ENCODE measurements around the gene IGSF9.

Gene IGSF9

DNA sequence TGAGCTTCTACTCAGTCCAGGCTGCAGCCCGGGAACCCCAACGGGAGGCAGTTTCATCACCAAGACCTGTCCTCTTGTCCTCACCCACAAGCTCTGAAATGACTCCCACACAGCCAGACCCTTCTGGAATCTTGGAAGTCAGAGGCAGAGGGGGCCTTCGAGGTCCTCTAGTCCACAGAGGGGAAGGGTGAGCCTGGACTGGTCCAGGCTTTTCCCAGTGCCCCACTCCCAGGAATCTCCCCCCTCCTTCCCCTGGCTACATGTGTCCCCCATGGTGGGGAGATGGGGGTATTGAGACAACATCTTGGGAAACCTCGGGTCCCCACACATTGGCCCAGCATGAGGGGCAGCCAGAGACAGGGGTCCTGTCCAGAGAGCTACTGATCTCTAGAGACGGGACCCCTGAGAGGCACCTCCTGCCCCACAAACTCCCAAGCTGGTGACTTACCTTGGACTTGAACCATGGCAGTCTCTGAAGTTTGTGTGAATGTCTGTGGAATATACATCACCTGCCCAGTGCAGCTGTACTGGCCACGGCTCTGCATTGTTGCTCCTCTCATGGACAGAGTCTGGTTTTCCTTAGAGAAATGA, 28.0 kb upstream of the IGSF9 start:
- DNase-seq (ENCODE audit: low read depth in 2 of 3, low spot score in 2 of 3), result no peak

DNA sequence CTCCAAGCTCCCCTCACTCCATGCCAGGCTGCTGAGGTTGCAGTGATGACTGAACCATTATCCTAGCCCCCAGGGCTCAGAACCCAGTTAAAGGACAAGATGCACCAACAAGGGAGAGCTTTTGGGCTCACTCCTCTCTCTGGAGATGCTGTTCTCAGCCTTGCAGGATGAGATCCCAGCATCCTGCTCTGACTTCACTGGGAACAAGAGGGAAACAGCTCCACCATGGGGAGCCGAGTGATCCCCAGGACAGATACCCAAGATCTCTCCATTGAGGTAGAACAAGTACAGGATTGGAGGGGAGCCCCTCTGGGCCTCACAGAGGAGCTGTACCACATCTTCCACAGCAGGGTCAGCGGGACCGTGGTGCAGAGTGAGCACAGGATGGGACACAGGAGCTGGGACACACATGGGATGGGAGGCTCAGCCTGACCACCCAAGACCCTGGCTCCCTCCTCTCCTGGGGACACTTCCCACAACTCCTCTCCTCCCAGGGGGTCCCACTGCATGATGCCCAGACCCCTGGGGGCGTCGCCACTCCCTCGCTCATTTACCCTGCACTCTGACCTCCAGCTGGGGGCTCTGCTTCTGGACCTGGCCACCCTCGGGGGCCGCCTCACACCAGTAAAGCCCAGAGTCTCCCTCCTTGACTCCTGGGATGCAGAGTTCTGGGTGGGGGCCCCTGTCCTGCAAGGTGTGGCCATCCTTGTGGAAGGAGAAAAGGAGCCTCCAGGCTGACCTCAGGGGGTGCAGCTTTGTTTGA, 27.2 kb upstream of the IGSF9 start:
- DNase-seq (ENCODE audit: low read depth in 2 of 3, low spot score in 2 of 3), result no peak

DNA sequence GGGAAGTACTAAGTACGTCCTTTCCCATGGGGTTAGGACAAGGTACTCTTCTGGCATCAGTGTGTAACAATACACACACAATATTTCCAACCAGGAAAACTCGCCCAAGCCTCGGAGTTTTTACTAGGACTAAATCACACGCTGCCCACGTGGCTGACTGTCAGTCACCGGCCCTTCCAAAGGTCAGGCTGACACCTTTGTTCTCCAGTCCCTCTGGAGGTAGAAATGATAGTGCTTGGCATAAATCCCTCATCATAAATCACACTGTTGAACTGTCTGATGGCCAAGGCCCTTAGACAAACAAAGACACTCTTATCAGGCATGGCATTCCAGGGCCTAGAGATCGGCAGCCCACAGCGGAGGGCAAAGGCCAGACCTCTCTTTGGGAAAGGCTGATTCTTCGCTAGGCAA, 25.5 kb upstream of the IGSF9 start:
- no peak for DNase-seq (ENCODE audit: low read depth in 2 of 3, low spot score in 2 of 3)

DNA sequence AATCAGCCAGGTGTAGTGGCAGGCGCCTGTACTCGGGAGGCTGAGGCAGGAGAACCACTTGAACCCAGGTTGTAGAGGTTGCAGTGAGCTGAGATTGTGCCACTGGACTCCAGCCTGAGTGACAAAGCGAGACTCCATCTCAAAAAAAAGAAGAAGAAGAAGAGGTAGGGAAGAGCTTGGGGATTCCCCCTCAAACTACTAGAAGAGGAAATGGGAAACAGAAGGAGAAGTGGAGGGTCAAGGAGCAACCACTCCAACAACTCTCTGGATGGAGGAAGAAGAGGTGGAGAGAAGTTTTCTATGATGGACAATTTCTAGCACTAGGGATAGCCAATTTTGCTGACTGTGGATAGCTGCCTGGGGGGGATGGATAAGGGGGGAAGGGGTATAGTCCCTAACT, 23.5 kb upstream of the IGSF9 start:
- DNase-seq (ENCODE audit: low read depth in 2 of 3, low spot score in 2 of 3), result no peak

DNA sequence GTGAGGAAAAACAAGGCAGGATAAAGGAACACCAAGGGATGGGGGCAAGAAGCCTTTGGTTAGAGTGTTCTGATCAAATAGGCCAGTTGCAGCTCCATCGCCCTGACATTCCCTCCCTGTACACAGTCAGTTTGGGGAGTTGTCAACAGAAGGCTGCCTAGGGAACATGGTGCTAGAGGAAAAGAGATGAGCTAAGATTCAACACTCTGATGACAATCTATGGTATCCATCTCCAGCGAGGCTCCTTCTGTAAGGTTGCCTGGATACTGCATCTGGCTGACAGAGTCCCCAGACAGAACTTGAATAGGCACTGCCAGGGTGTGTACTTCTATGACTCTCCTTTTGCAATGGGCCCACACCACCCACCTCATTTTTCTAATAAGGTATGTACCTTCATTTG, 19.9 kb upstream of the IGSF9 start:
- no peak for DNase-seq (ENCODE audit: low read depth in 2 of 3, low spot score in 2 of 3)

DNA sequence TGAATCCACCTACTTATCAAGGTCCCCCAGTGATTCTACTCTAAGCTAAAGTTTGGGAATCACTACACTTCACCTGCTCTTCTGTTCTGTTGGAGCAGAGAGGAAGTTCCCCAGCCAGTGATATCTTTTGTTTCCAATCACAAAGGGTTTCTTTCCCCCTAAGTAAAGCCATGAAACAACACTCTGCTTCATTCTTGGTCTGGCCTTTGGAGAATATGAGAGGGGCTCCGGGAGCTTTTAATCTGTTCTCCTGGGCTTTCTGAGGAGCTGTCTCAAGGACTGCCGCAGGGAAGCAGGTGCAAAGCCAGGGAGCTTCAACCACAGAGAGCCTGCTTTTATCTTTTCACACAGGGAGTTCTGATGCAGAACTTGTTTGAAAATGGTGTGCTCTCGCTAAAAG, 18.7 kb upstream of the IGSF9 start:
- DNase-seq (ENCODE audit: low read depth in 2 of 3, low spot score in 2 of 3), result no peak

DNA sequence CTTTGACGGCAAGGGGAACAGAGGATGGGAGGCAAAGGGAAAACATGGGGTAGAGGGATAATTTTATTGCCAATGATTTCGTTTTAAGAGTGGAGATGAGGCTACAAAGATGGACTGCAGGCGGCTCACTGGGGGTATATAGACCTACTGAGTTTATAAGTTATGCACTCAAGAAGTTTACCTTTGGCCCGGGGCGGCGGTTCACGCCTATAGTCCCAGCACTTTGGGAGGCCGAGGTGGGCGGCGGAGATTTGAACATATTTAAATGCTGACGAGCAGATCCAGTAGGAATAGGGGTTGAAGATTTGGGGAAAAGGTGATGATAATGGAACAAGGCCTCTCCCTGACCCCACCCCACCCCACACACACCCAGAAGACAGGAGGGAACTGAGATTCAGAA, 16.8 kb upstream of the IGSF9 start:
- DNase-seq (ENCODE audit: low read depth in 2 of 3, low spot score in 2 of 3), result no peak

DNA sequence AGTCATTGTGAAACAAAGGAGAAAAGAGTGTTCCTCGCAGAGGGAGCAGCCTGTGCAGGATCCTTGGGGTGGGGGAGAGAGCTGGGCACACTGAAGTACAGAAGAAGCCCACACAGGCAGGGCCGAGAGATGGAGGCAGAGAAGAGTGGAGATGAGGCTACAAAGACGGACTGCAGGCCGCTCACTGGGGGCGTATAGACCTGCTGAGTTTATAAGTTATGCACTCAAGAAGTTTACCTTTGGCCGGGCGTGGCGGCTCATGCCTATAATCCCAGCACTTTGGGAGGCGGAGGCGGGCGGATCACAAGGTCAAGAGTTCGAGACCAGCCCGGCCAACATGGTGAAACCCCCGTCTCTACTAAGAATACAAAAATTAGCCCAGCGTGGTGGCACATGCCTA, 16.2 kb upstream of the IGSF9 start:
- DNase-seq (ENCODE audit: low read depth in 2 of 3, low spot score in 2 of 3), result no peak

DNA sequence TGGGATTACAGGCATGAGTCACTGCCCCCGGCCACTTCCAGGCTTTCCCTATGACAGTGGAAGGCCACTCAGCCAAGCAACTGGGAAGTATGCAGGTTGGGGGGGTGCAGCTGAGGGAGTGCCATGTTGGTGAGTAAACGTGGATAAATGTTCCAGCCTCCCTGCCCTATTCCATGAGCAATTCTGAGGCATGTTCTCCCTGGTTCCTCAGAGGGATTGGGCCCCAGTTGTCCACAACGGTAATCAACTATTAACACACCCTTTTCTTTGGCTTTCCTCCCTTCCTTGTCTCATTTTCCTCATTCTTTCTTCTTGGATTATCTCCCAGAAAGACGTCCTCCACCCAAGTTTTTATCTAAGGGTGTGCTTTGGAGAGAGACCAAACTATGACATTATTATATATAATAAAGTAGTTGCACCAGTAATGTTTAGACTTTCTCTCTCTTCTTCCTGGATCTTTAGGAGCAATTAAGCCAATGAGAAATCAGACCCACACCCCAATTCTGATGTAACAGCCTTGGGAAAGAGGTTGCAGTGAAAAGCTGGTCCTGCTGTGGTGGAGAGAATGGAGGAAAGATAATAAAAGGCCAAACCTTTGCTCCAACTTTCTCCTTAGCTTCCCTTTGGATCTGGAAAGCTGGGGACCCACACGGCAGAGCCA, 15.4 kb upstream of the IGSF9 start:
- DNase-seq (ENCODE audit: low read depth in 2 of 3, low spot score in 2 of 3), result no peak

DNA sequence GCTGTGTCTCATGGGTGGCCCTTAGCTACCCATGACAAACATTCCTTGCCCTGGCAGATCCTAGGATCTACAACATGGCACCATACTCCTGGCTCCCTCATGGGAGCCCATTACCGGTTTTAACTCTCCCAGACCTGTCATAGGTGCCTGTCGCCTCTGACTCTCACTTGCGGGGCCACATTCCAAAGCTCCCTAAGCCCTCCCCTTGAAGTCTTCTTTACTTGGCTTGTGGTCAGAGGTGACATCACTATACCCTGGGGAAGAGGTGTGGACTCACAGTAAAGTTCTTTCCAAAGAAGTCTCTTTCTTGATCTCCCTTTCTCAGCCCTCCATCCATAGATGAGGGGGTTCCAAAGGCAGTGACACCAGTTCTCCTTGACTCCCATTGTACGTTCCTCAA, 14.0 kb upstream of the IGSF9 start:
- DNase-seq (ENCODE audit: low read depth in 2 of 3, low spot score in 2 of 3), result no peak

DNA sequence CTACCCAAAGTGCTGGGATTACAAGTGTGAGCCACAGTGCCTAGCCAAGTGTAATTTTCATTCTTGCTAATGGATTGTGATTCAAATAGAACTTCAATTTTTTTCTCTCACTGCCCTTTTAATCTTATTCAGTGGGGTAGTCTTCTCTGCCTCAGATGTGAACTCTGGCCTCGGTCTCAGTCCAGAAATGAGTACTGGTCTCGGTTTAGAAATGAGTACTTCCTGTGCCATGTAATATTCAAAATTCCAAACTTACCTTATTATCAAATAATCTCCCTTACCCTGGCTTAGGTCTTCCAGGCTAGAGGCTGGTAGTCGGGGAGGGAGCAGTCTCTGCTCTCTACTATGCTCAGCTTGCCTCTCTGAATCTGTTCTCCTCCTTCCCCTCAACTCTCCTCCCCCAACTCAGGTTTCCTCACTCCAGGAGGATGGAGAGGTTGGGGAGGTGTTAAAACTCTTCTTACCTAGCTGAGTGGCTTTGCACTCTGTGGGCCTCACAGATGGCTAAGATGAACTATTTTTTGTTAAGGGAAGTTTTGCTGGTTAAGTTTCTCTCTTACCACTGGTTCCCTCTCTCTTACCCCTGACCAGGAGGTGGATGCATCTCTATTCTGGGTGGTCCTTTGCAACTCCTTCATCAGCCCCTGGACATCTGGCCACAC, 13.4 kb upstream of the IGSF9 start:
- no peak for DNase-seq (ENCODE audit: low read depth in 2 of 3, low spot score in 2 of 3)

DNA sequence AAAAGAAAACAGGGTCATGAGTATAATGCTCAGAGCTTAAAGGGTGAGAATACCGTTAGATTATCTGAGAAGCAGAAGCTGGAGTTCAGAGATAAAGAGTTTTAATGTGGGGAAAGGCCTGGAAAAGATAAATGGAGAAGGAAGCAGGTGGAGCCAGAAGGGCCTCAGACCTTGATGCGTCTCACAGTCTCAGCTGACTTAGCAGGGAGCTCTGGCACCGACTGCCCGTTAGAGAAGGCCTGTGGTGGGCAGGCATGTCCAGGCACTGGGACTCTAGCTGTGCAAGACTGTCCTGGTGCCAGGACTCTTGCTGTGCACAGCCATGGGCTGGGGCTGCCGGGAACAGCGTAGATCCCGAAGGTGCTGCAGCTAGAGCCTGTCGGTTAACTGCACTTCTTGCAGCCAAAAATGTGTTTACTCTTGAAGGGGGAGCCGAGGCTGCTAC, 12.4 kb upstream of the IGSF9 start:
- DNase-seq (ENCODE audit: low read depth in 2 of 3, low spot score in 2 of 3), result no peak

DNA sequence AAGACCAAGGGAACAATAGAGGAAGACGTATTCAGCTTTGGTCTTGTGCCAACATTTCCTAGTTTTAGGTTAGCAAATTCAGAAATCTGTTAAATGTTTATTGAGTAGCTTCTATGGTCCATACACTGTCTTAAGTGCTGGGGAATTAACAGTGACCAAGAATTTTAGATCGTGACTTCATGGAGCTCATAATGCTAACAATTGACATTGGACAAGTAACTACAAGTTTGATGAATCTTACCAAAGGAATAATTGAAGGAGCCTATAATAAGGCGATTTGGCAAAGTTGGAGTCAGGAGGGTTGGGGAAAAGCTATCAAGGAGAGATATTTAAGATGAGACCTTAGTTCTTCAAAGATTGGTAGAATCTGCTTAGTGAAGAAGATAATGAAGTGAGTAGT, 10.0 kb upstream of the IGSF9 start:
- no peak for DNase-seq (ENCODE audit: low read depth in 2 of 3, low spot score in 2 of 3)

DNA sequence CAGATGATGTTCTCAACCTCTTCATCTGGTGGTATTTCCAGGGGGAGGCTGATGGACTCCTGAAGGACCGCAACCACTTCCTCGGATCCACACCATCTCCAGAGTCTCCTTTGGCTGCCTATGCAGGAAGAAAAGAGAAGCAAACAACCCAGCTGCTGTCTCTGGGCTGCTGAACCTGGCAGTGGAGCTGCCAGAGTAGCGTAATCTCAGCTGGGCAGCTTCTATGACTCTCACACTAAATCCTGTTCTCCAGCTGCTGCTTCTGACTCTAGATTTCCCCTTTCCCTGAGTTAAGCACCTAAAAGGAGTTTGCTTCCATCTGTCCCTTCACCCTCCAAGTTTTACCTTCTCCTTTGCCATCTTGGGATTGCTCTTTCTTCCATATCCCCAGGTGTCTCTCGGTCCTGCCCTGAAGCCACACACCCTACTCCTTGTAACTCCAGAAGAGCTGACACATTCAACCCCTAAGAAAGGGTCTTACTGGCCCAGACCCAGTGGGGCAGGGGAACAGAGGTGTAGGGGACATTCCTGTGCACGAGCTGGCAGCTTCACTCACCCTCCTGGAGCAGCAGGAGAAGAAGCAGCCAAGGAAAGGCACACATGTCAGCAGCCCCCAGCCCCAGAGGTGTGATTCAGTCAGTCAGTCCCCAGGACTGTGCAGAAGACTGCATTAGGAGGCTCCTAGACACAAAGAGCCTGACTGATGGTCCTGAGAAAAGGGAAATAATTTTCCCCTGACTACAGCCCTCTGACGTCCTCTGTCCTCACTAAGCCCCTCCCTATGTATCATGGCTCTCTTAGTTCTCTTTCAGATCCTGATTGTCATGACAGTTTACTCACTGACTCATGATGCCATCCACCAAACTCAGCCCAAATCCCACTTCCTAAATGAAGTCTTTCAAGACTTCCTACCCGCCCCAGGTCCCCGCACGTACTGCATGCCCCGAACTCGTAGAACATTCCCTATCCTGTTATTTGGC, 8.4 kb upstream of the IGSF9 start, which contains the start of gene SLAMF9:
SLAMF9 (minus strand) TSS at position 702 of the 980 bp plus-strand sequence; CDS start at position 602, 100 bp downstream.
- DNase-seq (ENCODE audit: low read depth in 2 of 3, low spot score in 2 of 3), result no peak

DNA sequence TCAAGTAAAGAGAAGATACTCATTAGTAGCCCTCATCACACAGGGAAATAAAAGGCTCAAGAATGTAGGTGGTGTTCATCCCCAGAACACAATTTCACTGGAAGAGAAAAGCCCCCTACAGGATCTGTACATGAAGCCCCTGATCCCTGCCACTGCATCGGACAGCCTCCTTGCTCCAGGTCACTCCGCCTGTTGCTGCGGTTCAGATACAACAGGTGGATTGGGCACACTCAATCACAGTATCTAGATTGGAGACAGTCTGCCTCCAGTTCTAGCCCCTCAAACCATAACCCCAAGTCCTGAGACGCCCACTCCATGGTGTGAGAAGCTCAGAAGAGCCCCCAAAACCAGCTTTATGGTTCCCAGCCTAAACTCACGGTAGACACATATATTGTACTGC, 7.5 kb upstream of the IGSF9 start:
- no peak for DNase-seq (ENCODE audit: low read depth in 2 of 3, low spot score in 2 of 3)

DNA sequence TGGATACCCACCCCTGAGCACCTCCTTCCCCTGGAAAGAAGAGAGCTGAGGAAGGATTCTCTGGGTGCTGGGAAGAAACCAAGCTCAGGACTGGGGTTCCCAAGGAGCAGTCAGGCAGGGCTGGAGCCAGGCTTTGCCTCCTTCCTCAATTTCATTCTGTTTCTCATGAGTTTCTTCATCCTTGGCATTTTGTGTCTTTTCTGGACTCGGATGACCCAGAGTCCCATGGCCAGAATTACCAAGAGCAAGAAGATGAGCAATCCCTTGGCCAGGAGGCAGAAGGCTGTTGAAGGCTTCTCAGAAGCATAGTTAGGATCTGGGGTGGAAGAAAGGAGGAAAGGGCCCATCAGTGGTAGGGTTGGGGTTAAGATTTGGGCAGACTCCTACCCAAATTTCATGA, 6.1 kb upstream of the IGSF9 start:
- no peak for DNase-seq (ENCODE audit: low read depth in 2 of 3, low spot score in 2 of 3)

DNA sequence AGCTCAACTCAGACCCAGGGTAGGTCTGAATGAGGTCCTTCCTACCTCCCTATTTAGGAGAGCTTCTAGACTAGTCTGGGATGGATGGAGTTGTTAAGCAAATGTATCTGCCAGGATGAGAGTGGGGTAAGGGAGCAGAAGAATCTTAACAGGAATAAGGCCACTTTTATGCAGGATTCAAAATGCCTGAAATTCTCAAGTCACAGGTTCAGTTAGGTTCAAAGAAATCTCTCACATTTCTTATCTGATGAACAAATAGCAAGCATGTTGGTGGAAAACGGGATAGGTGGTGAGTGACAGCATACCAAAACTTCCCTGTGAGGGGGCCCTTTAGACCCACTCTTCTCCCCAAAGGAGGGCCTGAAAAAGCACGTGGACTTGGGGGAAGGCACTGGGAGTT, 5.6 kb upstream of the IGSF9 start:
- no peak for DNase-seq (ENCODE audit: low read depth in 2 of 3, low spot score in 2 of 3)

DNA sequence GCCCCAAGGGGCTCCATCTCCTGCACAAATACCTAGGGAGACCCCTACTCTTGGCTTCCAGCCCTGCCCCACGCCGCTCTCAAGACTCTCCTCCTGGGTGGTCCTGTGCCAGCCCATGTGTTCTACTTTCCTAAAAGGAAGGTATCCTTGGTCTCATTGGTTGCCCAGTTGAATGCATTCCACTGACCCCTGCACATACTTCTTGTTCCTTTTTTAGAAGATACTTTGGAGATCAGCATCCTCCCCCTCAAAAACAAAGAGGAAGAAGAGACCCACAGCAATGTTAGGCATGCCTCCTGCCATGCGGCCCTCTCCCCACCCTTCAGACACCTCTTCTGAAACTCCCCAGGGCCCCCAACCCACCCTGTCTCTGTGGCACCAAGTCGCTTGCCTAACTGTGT, 4.6 kb upstream of the IGSF9 start:
- DNase-seq (ENCODE audit: low read depth in 2 of 3, low spot score in 2 of 3), result no peak

DNA sequence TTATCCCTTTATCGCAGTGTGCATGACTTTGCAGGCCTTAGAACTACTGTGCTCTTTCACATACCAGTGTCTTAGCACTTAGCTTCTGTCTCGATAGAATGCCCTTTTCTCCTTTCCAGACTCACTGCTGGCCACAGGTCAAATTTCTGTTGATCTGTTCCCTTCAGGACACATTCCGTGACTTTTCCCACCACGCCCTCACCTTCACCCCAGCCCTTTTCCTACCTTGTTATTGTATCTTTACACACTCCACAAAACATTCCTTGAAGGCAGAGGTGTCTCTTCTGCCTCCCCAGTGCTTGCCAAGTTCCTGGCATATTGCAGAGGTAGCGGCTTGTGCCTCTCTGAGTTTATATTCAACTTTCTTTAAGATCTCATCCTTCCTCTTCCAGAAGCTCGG, 3.7 kb upstream of the IGSF9 start:
- no peak for DNase-seq (ENCODE audit: low read depth in 2 of 3, low spot score in 2 of 3)

DNA sequence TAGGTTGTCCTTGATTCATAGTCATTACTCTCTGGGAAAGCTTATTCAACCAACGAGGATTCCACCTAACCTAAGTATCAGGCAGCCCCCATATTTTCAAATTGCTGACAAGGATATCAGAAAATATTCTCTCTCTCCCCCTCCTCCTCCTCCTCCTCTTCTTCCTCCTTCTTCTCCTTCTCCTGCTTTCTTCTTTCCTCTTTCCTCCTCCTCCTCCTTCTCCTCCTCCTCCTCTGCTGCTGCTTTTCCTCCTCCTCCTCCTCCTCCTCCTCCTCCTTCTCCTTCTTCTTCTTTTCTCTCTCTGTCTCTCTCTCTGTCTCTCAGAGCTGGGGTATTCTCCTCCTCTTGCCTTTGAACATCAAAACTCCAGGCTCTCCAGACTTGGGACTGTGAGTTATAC, 2.5 kb upstream of the IGSF9 start:
- no peak for DNase-seq (ENCODE audit: low read depth in 2 of 3, low spot score in 2 of 3)
